HepG2 (cell line): ENCODE measurements around the gene ST3GAL5. TPM values are rescaled to one million over a fixed set of nuclear protein-coding genes. Genes with fewer than 3 reads are reported as not detected.
A peak's percentile ranks its signal among the peaks of the same experiment; 100 is the strongest.

ENCODE experiments used
- ARID5B ChIP-seq: IDR thresholded peaks from 2 replicates; pipeline ENCODE4 v1.4.0; 2020; ENCODE audit warnings: mild to moderate bottlenecking, missing genetic modification reagents
- CBX2 ChIP-seq, 2 experiments: fragments of 200-600 bp in 1 of 2; sonication (generic); formaldehyde crosslinking in 1 of 2; IDR thresholded peaks; 2 replicates each; pipeline versions ENCODE4 v1.7.0 to v1.8.1; 2018 to 2022; ENCODE audit warnings: low read depth in 2 of 2, low read length in 1 of 2, mild to moderate bottlenecking in 1 of 2, missing genetic modification reagents in 1 of 2
- CREBL2 ChIP-seq: sonication (generic); formaldehyde crosslinking; IDR thresholded peaks from 2 replicates; pipeline ENCODE4 v1.8.1; 2023; ENCODE audit warnings: missing genetic modification reagents, mild to moderate bottlenecking, borderline replicate concordance
- EZH2 ChIP-seq: conservative IDR thresholded peaks from 2 replicates; pipeline ENCODE4 v1.6.1; 2012; ENCODE audit warnings: mild to moderate bottlenecking, low read depth, low read length, moderate library complexity
- KDM4B ChIP-seq: sonication (generic); formaldehyde crosslinking; IDR thresholded peaks from 2 replicates; pipeline ENCODE4 v1.4.0; 2020; ENCODE audit warnings: missing genetic modification reagents
- MIXL1 ChIP-seq: IDR thresholded peaks from 2 replicates; pipeline ENCODE4 v1.6.1; 2016
- ZMAT3 ChIP-seq: sonication (generic); formaldehyde crosslinking; conservative IDR thresholded peaks from 2 replicates; pipeline ENCODE4 v1.7.0; 2021; ENCODE audit warnings: missing genetic modification reagents
- ZNF180 ChIP-seq: sonication (generic); formaldehyde crosslinking; IDR thresholded peaks from 2 replicates; pipeline ENCODE4 v1.4.0; 2020; ENCODE audit warnings: low read depth, missing genetic modification reagents, borderline replicate concordance
- ZNF446 ChIP-seq: sonication (generic); formaldehyde crosslinking; IDR thresholded peaks from 2 replicates; pipeline ENCODE4 v1.5.0; 2020; ENCODE audit warnings: mild to moderate bottlenecking, missing genetic modification reagents
- ZNF776 ChIP-seq: sonication (generic); formaldehyde crosslinking; IDR thresholded peaks from 2 replicates; pipeline ENCODE4 v1.4.0; 2020; ENCODE audit warnings: mild to moderate bottlenecking, missing genetic modification reagents
- ZSCAN9 ChIP-seq: IDR thresholded peaks from 2 replicates; pipeline ENCODE4 v1.6.1; 2016; ENCODE audit warnings: borderline replicate concordance
- polyA plus RNA-seq, 8 experiments: library from polyadenylated mRNA; depleted of rRNA in 3 of 8; stranded (reverse) in 7 of 8; unstranded in 1 of 8; fragments of >200 nt; fragmentation: Illumina TruSeq in 4 of 8; extraction: Trizol in 4 of 8; gene quantifications; 2 replicates each; pipeline versions ENCODE4 v1.2.1 to v1.2.3, GENCODE V29; 2011 to 2016; ENCODE audit warnings: low read depth in 4 of 8, missing spikeins in 1 of 8, mixed read lengths in 1 of 8; ENCODE audit not compliant: insufficient read depth in 1 of 8
- total RNA-seq, 5 experiments: library from RNA; depleted of rRNA; stranded (reverse); fragments of >200 nt; fragmentation: Illumina TruSeq; extraction: Trizol; gene quantifications; 2 replicates each; pipeline ENCODE4 v1.2.3, GENCODE V29; 2016; ENCODE audit warnings: low read depth in 1 of 5
- TF ChIP-seq, protein P1 (sequence below): sonication (generic); formaldehyde crosslinking; IDR thresholded peaks from 2 replicates; pipeline ENCODE4 v1.8.1; 2023; ENCODE audit warnings: mild to moderate bottlenecking, missing genetic modification reagents
- TF ChIP-seq, protein P2 (sequence below): sonication (generic); formaldehyde crosslinking; IDR thresholded peaks from 2 replicates; pipeline ENCODE4 v1.9.0; 2022; ENCODE audit warnings: missing genetic modification reagents, mild to moderate bottlenecking, borderline replicate concordance

The ST3GAL5 gene
- total and polyA plus RNA-seq, 2 of the 13 experiments (the other 11 are each of a cell fraction or from before 2014, with no cell fraction given) = 1.3 to 2.0 TPM

GRCh38 chr2:85888020-85888683 lies 638 bp downstream of the ST3GAL5 start (continued):
- TF ChIP-seq ZNF776 (CRISPR knock-in tag) (no peak), CREBL2 (CRISPR knock-in tag) (0 out of 2 replicates have a peak, but pooled peaks have one; percentile 13), KDM4B (CRISPR knock-in tag) (no peak), EZH2 (peak; percentile 70; the same call in 1 of the 2 replicates), ZNF446 (0 out of 2 replicates have a peak, but pooled peaks have one; percentile 46), ARID5B (CRISPR knock-in tag) (no peak), MIXL1 (CRISPR knock-in tag) (no peak), ZMAT3 (CRISPR knock-in tag) (0 out of 2 replicates have a peak, but pooled peaks have one; percentile 20), ZNF180 (CRISPR knock-in tag) (no peak), CBX2 (IDR thresholded peaks at IDR 0.05; ENCODE audit: low read depth, low read length) (no peak; the same call in 1 of the 2 replicates), CBX2 (CRISPR knock-in tag; IDR thresholded peaks at IDR 0.05; ENCODE audit: low read depth) (0 out of 2 replicates have a peak, but pooled peaks have one; percentile 33), ZSCAN9 (CRISPR knock-in tag) (no peak)
- TF ChIP-seq, protein P1, sequence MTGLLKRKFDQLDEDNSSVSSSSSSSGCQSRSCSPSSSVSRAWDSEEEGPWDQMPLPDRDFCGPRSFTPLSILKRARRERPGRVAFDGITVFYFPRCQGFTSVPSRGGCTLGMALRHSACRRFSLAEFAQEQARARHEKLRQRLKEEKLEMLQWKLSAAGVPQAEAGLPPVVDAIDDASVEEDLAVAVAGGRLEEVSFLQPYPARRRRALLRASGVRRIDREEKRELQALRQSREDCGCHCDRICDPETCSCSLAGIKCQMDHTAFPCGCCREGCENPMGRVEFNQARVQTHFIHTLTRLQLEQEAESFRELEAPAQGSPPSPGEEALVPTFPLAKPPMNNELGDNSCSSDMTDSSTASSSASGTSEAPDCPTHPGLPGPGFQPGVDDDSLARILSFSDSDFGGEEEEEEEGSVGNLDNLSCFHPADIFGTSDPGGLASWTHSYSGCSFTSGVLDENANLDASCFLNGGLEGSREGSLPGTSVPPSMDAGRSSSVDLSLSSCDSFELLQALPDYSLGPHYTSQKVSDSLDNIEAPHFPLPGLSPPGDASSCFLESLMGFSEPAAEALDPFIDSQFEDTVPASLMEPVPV = peak; percentile 33; the same call in 1 of the 2 replicates
- TF ChIP-seq, protein P2, sequence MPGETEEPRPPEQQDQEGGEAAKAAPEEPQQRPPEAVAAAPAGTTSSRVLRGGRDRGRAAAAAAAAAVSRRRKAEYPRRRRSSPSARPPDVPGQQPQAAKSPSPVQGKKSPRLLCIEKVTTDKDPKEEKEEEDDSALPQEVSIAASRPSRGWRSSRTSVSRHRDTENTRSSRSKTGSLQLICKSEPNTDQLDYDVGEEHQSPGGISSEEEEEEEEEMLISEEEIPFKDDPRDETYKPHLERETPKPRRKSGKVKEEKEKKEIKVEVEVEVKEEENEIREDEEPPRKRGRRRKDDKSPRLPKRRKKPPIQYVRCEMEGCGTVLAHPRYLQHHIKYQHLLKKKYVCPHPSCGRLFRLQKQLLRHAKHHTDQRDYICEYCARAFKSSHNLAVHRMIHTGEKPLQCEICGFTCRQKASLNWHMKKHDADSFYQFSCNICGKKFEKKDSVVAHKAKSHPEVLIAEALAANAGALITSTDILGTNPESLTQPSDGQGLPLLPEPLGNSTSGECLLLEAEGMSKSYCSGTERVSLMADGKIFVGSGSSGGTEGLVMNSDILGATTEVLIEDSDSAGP = no peak
- TF ChIP-seq, all 625 proteins: peak for 26
